ENCODE results near the gene CLEC6A.
"Not testable (repeated sequence)": the region's sequence is repeated elsewhere in the genome, so short reads cannot be mapped to it uniquely, and the experiment has no call there.

The CLEC6A gene

DNA sequence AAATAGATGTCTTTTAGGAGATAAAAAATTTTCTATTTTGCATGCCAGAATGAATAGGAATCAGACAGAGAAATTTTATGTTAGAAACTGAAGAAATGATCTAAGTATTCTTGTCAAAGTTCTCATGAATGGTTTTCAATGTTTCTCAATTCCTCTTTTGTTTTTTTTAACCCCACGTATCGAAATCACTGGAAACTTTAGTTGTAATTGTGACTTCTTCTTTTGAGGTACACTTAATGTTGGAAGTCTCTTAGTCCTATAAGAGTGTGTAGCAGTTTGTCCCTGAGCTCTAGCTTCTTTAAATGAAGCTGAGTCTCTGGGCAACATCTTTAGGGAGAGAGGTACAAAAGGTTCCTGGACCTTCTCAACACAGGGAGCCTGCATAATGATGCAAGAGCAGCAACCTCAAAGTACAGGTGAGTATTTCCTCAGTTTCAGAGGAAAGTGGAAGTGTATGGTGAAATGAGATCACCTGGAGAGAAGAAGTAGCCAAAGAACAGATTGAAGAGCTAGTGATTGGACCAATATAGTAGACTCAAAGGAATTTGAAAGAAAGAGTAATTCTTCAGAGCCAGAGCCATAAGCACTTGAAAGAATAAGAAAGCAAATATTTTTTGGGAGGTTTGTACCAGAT lies at the start of gene CLEC6A:
CLEC6A (plus strand) TSS at position 236 of the 634 bp plus-strand sequence; CDS start at position 386, 150 bp downstream.
- no peak for DNase-seq

DNA sequence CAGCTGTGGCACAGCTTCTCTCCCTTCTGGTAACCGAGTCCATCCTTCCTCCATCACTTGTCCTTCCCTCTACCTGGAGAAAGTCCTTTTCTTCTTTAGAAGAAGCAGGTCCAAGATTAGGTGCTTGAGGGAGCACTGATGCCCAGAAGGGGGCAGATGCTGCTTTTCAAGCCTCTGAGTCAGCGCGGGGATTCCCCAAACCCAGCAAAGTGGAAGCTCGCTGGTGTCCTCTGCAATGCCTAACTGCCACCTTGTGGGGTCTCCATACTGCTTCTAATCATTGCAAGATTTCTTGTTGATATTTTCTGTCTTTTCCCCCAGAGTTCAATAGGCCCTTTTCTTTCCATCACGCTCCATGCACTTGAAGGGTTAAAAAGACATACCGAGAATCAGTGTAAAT lies 36.2 kb upstream of the CLEC6A start:
- not testable (repeated sequence) for DNase-seq

DNA sequence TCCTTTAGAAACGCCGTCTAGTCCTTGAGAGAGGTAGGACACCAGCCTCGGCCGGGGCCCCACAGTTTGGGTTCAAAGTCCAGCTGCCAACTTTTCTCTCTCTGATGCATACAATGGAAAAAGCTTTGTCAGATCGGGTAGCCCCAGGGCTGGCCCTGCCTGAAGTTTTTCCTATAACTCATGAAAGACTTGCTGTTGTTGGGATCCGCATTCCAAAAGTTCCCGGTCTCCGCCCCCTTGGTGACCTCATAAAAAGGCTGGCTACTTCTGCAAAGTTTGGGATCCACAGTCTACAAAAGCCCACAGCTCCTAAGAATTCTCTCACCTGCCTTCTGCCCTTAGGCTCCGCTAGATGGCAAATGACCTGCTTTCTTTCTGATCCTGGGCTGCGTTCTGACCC lies 35.3 kb upstream of the CLEC6A start:
- DNase-seq: no peak

DNA sequence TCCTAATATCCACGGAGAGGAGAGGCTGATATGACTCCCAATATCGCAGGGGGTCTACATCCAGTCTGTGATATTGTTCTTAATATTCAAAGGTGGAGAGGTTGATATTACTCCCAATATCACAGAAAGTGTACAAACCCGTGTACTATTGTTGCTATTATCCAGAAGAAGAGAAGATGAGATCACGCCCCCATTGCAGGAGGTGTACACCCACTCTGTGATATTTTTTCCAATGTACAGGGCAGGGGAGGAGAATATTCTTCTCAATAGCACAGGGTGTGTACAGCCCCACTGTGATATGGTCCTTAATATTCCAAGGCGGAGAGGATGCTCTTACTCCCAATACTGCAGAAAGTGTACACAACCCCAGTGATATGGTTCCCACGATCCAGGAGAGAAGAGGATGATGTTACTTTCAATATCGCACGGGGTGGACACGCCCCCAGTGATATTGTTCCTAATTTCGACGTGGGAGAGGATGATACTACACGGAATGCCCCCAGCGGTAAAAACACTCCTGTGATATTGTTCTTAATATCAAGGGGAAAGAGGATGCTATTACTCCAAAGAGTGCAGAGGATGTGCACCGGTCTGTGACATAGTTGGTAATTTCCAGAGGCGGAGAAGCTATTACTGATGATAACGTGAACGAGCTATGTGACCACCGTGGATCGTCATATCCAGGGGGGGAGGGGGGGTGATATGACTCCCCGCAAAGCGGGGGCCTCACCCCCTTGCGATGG lies 11.1 kb upstream of the CLEC6A start:
- DNase-seq: not testable (repeated sequence)

DNA sequence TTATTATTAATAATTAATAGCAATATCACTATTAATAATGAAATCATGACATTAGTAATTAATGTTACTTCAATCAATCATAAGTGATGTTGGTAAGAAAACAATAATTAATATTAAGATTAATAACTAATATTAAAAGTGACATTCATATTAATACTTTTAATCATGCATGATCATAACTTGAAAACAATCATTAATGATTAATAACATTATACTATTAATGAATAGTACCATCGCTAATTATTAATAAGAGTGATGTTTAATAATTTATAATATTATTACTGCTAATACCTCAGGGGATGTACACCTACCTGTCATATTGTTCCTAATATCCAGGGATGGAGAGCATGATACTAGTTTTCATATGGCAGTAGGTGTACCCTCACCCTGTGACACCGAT lies 10.0 kb upstream of the CLEC6A start:
- no peak for DNase-seq

DNA sequence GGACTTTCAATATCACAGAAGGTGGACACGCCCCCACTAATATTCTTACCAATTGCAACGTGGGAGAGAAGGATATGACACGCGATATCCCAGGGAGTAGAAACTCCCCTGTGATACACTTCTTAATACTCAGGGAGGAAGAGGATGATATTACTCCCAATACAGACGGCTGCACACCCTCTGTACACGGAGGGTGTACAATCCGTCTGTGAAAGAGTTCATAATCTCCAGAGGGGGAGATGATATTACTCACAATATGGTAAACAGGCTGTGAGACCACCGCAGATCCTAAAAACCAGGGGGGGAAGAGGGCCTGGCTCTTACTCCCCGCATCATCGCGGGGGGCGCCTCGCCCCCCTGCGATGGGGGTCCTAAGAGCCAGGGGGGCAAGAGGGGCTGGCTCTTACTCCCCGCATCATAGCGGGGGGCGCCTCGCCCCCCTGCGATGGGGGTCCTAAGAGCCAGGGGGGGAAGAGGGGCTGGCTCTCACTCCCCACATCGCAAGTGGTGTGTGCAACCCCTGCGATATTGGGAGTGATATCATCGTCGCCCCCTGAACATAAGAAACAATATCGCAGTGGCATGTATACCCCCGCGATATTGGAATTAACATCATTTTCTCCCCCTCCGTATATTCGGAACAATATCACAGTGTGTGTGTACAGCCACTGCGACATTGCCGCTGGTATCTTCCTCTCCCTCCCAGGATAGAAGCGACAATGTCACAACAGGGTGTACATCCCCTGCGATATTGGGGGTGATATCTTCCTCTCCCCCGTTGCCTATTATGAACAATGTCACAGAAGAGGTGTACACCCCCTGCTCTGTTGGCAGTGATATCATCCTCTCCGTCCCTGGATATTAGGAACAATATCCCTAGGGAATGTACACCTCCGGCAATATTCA lies 8.9 kb upstream of the CLEC6A start:
- no peak for DNase-seq

DNA sequence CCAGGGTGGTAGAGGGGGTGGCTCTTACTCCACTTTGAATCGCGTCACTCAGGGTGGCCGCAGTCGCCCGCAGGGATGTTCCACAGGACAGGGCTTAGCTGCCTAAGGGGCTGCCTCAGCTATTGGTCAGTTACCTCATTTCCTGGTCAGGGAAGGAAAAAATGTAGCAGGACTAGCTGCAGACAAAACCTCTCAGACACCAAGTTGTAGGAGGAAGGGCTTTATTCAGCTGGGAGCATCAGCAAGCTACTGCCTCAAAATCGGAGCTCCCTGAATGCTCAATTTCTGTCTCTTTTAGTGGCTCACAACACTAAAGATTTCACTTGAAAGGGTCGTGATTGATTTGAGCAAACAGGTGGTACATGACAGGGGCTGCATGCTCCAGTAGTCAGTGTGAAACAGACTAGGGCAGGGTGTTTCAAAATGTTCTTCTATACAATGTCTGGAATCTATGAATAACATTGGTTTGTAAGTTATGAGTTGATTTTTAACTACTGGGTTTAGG lies 6.4 kb upstream of the CLEC6A start:
- no peak for DNase-seq

DNA sequence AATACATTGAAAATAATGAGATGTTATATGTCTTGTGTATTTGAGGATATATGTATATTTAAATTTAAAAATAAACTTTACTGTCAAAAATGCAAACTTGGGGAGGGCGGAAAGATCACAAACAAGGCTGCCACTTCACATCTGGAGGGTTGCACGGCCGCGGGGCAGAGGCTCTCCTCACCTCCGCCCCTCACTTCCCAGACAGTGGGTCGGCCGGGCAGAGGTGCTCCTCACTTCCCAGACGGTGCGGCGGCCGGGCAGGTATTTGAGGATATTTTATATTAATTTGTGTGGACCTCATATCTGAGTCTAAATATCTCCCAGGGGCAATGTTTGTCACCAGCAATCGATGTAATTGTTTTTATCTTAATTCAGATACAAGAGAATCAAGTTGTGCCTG lies 3.7 kb upstream of the CLEC6A start:
- DNase-seq: no peak

DNA sequence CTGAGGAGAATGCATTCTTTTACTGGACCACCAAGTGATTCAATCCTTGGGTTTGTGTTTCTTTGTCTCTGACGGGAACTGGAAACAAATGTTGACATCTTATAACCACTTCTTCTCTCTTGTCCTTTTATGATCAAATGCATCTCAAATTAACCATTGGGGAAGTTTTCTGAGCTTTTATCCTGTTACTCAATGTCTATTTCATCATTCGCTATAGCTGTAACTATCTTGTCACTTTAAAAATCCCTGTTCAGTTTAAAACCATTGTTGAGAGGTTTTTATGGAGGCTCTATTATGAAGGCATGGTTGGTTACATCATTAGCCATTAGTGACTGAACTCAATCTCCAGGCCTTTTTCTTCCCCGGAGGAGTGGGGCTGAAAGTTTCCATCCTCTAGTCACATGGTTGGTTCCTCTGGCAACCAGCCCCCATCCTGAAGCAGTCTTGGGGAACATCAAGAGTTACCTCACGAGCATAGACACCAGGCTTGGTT lies 2.7 kb upstream of the CLEC6A start:
- DNase-seq: no peak

DNA sequence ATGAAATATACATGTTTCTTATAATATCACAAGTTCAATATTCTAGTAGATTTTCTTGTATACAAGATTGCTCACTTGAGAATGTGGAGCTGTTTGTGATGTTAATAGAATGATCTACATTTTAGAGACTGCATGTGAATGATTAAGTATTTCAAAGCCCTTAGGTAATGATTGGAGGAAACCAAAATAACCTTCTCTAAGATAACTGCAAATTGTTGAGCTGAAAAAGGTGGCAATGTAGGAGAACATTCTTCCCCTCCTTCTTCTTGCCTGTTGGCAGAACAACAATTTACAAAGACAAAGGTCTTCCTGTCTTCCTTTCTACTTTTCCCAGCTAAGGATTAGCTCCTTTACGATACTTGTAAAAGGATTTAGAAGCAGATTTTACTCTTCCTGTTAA lies 2.0 kb upstream of the CLEC6A start:
- DNase-seq: no peak

DNA sequence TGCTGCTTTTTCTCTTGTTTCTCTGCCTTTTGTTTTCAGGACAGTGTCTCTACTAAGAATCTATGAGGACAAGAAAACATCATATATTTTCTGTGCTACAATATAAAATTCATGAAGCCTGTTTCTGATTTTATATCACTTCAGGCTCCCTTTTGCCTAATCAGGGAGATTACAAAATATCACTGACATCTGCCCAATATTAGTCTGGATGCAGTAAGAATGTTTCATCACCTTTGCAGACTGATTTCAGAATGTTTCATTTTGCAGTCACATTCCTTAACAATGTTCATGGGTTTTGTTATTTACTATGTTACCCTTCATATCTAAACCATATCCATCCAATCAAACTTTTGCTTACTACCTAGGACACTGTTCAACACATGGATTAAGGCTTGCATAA lies 491 bp upstream of the CLEC6A start:
- no peak for DNase-seq

DNA sequence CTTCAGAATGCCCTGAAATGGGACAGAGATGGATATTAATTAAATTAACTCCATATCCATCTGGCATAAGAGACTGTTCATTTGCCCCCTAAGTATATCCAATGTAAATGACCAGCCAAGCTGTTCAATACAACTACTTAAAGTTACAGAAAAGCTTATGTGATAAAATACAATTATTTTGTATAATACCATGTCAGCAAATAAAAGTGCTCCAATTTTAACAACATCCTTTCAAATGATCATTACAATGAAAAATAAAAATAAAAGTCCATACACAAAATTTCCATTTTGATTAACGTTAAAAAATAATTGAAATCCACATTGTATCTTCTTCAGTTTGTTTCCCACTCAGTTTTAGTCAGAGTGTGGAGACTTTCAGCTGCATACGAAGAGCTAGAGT lies 5.7 kb downstream of the CLEC6A start:
- no peak for DNase-seq

DNA sequence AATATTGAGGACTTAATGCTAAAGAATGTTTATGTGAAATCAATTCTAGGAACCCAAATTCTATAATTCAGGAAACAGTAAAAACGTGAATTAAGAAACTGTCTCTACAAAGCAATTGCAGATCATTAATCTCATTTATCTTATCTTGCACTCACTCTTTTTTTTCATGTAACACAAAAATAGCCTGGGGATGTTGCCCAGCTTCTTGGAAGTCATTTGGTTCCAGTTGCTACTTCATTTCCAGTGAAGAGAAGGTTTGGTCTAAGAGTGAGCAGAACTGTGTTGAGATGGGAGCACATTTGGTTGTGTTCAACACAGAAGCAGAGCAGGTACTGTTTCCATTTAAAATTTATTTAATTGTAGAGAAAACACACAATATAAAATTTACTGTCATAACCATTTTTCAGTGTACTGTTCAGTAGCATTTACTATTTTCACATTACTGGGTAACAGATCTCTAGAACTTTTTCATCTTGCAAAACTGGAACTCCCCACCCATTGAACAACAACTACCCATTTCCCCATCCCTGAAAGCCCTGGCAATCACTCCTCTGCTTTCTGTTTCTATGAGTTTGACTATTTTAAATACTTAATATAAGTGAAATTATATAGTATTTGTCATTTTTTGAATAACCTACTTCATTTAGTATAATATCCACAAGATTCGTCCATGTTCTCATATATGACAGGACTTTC lies 9.7 kb downstream of the CLEC6A start:
- no peak for DNase-seq

DNA sequence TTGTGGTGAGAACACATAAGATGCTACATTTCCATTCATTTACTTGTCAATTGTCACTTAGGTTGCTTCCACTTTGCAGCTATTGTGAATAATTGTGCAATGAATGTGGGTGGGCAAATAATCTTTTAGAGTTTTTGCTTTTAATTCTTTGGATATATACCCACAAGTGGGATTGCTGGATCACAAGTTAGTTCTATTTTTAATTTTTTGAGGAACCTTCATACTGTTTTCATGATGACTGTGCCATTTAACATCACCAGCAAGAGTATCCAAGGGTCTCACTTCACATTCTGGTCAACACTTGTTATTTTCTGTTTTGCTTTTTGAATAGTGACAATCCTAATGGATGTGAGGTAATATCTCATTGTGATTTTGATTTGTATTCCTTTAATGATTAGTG lies 10.5 kb downstream of the CLEC6A start:
- DNase-seq: no peak

DNA sequence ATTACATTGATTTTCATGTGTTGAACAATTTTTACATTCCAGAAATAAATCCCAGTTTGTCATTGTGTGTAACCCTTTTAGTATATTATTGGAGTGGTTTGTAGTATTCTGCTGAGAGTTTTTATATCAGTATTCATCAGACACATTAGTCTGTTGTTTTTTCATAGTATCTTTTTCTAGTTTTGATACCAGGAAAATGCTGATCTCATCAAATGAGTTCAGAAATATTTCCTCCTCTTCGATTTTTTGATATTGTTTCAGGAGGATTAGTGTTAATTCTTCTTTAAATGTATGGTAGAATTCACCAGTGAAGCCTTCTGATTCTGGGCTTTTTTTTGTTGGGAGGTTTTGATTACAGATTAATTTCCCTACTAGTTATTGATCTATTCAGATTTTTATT lies 15.3 kb downstream of the CLEC6A start:
- no peak for DNase-seq

DNA sequence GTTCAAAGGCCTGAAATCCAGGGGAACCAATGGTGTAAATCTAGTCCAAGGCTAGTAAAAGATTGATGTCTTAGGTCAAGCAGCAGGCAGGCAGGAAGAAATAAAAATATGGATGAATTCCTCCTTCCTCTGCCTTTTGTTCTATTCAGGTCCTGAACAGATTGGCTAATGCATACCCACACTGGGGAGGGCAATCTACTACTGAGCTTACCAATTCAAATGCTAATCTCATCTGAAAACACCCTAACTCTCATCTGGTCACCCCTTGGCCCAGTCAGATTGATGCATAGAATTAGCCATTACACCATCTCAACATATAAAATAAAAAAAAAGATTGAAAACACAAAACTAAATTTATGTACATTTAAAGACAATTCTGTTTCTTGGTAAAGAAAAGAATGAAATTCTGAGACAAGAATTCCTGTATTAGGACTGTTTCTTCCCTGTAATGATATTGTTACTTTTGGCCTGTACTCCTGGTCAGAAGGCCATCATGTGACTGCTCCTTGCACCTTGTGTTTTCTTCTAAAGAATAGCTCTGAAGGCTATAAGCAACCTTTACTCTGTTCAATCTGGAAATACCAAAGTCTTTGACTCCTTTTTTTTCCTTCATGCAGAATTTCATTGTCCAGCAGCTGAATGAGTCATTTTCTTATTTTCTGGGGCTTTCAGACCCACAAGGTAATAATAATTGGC lies 19.9 kb downstream of the CLEC6A start:
- DNase-seq: no peak

DNA sequence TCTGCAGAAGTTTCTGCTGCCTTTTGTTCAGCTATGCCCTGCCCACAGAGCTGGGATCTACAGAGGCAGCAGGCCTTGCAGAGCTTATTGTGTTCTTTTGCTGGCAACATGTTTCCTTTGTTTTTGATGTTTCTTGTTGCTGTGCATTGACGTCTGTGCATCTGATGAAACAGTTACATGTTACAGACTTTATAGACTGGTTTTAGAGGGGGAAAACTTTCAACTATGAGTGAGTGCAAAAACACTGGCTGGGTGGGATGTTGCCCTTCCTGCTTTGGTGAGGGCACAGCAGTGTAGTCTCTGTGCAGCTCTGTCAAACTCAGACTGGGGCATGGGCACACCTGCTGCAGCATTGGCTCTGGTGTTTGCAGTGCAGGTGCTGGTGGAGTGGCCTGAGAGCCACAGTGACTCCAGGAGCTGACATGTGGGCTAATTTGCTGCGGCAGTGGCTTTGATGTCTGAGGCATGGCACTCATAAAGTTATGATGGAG lies 26.9 kb downstream of the CLEC6A start:
- DNase-seq: no peak

DNA sequence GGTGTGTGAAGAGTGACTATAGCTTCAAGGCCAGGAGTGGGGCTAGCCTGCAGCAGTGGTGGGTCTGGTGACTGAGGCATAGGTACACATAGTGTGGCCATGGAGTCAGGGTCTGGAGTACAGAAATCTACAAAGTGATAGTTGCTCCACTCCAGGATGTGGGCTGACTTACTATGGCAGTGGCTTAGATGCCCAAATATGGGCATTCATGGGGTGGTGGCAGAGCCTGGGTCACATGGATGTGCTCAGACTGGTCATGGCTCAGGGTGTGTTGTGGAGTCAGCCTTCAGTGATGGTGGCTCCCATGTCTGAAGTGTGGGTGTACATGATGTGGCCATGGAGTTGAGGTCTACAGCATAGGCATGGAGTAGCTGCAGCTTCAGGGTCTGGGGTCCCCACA lies 27.3 kb downstream of the CLEC6A start:
- no peak for DNase-seq

DNA sequence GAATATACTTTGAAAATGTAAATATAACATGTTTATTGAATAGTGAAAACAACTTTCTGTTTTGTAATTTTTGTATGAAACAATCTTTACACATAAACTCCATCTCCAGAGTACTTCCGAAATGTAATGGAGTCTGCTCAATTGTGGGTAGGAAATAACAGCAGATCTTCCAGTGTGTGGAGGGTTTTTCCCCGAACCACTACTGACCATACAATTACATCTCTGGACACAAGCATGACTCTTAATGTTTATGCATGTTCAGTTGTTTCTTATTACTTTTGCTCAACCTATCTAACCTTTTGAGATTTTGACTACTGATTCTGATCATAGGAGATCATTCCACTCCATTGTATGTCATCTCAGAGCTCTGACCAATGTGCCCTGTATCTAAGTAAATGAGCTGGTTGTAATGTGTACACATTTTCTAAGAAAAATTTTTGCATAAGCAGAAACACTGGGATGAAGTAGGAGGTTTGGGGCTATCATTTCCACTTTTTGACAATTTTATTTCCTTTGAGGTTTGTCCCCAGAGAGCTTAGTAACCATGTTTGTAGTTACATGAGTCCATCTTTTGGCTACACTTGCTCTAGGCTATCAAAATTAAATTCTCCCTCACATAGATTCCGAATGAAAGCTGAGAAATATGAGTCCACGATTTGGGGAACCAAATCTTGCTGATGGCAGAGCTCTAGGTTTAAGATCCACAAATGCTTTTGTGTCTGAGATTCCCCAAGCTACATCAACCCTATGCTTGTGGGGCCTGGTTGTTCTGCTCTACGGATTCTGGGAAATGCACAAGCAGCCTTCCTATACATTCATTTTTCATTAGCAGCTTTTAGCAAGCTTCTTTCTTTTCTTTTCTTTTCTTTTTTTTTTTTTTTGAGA lies 36.1 kb downstream of the CLEC6A start:
- no peak for DNase-seq

DNA sequence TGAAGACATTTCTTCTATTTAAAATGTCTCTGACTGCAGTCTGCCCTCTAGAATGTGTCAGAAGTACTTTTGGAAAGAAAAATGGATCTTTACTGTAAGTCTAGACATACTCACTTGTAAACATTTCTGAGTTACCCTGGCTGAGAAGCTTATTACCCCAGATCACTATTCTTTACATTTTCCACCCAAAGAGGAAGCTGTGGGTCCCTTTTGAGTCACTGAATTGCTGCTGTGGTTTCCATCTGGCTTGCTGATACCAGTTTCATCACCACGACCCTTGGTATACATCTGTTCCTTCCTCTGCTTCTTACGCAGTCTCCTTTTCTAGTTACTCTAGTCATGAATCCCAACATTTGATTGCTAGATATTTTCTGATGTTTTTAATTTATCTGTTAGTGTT lies 37.3 kb downstream of the CLEC6A start:
- DNase-seq: peak; percentile 2

DNA sequence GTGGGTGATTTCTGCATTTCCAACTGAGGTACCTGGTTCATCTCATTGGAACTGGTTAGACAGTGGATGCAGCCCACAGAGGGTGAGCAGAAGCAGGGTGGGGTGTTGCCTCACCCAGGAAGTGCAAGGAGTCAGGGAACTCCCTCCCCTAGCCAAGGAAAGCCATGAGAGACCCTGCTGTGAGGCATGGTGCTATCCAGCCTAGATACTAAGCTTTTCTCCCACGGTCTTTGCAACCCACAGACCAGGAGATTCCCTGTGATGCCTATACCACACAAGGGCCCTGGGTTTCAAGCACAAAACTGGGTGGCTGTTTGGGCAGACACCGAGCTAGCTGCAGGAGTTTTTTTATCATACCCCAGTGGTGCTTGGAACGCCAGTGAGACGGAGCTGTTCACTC lies 39.9 kb downstream of the CLEC6A start:
- not testable (repeated sequence) for DNase-seq

Data from NK-92 treated with Interleukin-12 subunit alpha and Interleukin-12 subunit beta, amount 100 ng/mL, for 24 hours (cell line).